Left ventricle myocardium inferior (tissue), 1 donor: ENCODE results near the gene DNAJB8. TPM values are rescaled to one million over a fixed set of nuclear protein-coding genes. Genes with fewer than 3 reads are reported as not detected.

Experiments
- DNase-seq: peaks from one replicate; pipeline ENCODE4 v3.0.0-alpha.2; 2020
- H3K27ac ChIP-seq: fragments of 200-600 bp; replicated peaks from 2 replicates; pipeline ENCODE4 v1.8.0; 2021
- H3K27me3 ChIP-seq: fragments of 200-600 bp; 2 replicates; pipeline ENCODE4 v1.8.0; 2021; ENCODE audit warnings: low read depth
- H3K36me3 ChIP-seq: fragments of 200-600 bp; 2 replicates; pipeline ENCODE4 v1.8.0; 2021
- H3K4me1 ChIP-seq: fragments of 200-600 bp; 2 replicates; pipeline ENCODE4 v1.8.0; 2021
- H3K4me3 ChIP-seq: fragments of 200-600 bp; 2 replicates; pipeline ENCODE4 v1.8.0; 2021; ENCODE audit warnings: mild to moderate bottlenecking, moderate library complexity
- H3K9me3 ChIP-seq: fragments of 200-600 bp; replicated peaks from 2 replicates; pipeline ENCODE4 v1.8.0; 2021
- CTCF ChIP-seq: fragments of 200-600 bp; IDR thresholded peaks from 2 replicates; pipeline ENCODE4 v1.8.0; 2021; ENCODE audit warnings: antibody characterized with exemption, mild to moderate bottlenecking, borderline replicate concordance
- intact Hi-C: fragments of 100-400 bp; cut with micrococcal nuclease; formaldehyde crosslinking; loops from one replicate; pipeline ENCODE4 v1.11.0; 2022
- total RNA-seq: library from RNA; stranded (reverse); fragmentation: NEBNext Ultra II Directional; extraction: Animal tissue kit (Norgen Biotek cat#: 25700); gene quantifications from one replicate; pipeline ENCODE4 v1.2.1, GENCODE V29; 2021
- donor health status: DM: no; HTN: yes; CAD: no; lungs with severe emphysema.

DNAJB8 gene
- total RNA-seq, 1 donor from 2014 or later = not detected

GRCh38 chr3:128425142-128425845 lies 41.4 kb downstream of the DNAJB8 start:
- Histone ChIP-seq H3K9me3 (no peaks in the 10 kb centered on the region), H3K4me1 (peaks cover 14% of the 10 kb centered on the region), H3K4me3 (no peak overlapping the region), H3K27ac (no peak overlapping the region), H3K27me3 (peaks cover 33% of the 10 kb centered on the region), H3K36me3 (no peaks in the 10 kb centered on the region)
- no peak for TF ChIP-seq CTCF
- intact Hi-C loops = loop anchor here (5.0 to 10.0 kb wide), 2 partner anchors 72 to 180 kb away; no protein-coding TSS in a partner anchor
- no peak for DNase-seq

GRCh38 chr3:128424508-128425069 lies 42.1 kb downstream of the DNAJB8 start:
- no peak for TF ChIP-seq CTCF
- no peaks in the 10 kb centered on the region for H3K9me3 ChIP-seq
- H3K4me1 ChIP-seq = peaks cover 14% of the 10 kb centered on the region
- no peaks in the 10 kb centered on the region for H3K36me3 ChIP-seq
- no peak overlapping the region for H3K4me3 ChIP-seq
- H3K27ac ChIP-seq = no peak overlapping the region
- intact Hi-C loops = loop anchor here (5.0 to 10.0 kb wide), 2 partner anchors 73 to 180 kb away; no protein-coding TSS in a partner anchor
- DNase-seq = no peak
- peaks cover 27% of the 10 kb centered on the region for H3K27me3 ChIP-seq

- intact Hi-C loops = loop anchor here (10.0 kb wide), 1 partner anchor 181 kb away; no protein-coding TSS in a partner anchor
- Histone ChIP-seq H3K27ac (no peak overlapping the region), H3K36me3 (no peaks in the 10 kb centered on the region), H3K4me3 (no peak overlapping the region), H3K27me3 (peaks cover 18% of the 10 kb centered on the region), H3K4me1 (peaks cover 14% of the 10 kb centered on the region), H3K9me3 (peaks cover 6% of the 10 kb centered on the region)
- no peak for DNase-seq
- no peak for TF ChIP-seq CTCF
Observed at GRCh38 chr3:128423525-128424147, 43.1 kb downstream of the DNAJB8 start.

GRCh38 chr3:128422762-128423524 lies 43.7 kb downstream of the DNAJB8 start:
- Histone ChIP-seq H3K27me3 (peaks cover 11% of the 10 kb centered on the region), H3K4me1 (peaks cover 14% of the 10 kb centered on the region), H3K4me3 (no peak overlapping the region), H3K36me3 (no peaks in the 10 kb centered on the region), H3K27ac (no peak overlapping the region), H3K9me3 (peaks cover 6% of the 10 kb centered on the region)
- no peak for DNase-seq
- no peak for TF ChIP-seq CTCF
- intact Hi-C loops = loop anchor here (10.0 kb wide), 1 partner anchor 182 kb away; no protein-coding TSS in a partner anchor

GRCh38 chr3:128421966-128422365 lies 44.7 kb downstream of the DNAJB8 start:
- no peak overlapping the region for H3K4me3 ChIP-seq
- no peak overlapping the region for H3K27ac ChIP-seq
- H3K36me3 ChIP-seq = no peaks in the 10 kb centered on the region
- no peak for TF ChIP-seq CTCF
- no peak for DNase-seq
- peaks cover under 1% of the 10 kb centered on the region for H3K27me3 ChIP-seq
- H3K9me3 ChIP-seq = peaks cover 6% of the 10 kb centered on the region
- peaks cover 14% of the 10 kb centered on the region for H3K4me1 ChIP-seq
- intact Hi-C loops = loop anchor here (10.0 kb wide), 1 partner anchor 183 kb away; no protein-coding TSS in a partner anchor
